Measurements from ENCODE around the gene PIM1. TPM values are rescaled to one million over a fixed set of nuclear protein-coding genes. Genes with fewer than 3 reads are reported as not detected.

The PIM1 gene
- total and polyA plus RNA-seq, 9 of the 15 experiments (the other 6 are each of a cell fraction or from before 2014, with no cell fraction given): 19.0 to 789 (median 212) TPM

DNA sequence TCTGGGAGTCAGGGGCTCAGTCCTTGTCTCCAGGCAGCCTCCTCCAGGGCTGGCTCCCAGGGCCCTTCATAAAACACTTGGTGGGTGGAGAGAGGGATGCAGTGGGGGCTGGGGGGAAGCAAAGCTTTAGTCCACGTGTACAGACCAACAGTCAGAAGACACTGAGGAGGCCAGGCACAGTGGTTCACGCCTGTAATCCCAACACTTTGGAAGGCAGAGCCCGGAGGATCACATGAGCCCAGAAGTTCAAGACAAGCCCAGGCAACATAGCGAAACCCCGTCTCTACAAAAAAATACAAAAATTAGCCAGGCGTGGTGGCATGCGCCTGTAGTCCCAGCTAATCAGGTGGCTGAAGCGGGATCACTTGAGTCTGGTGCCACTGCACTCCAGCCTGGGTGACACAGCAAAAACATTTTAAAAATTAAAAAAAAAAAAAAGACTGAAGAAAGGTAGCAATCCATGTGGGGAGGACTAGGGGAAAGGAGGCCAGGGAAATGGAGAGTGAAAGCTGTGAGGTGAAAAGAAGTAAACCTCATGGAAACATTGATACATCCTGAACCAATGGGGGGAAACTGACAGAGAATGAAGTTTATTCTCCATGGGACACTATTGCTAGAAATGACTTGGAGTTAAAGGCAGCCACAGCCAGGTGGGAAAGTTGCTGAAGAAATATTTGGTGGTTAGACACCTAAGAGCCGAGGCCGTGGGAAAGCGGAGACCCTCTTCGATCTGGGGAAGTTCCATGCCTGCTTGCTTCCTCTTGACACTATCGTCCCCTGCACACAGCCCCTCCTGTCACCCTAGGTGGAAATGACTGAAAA is 35.4 kb downstream of the PIM1 start (continued):
- peak; percentile 65; the same call in 1 of the 2 replicates for TF ChIP-seq ILK (tag; IDR thresholded peaks at IDR 0.05; ENCODE audit: borderline replicate concordance, low read depth)
- TF ChIP-seq TCFL5 (CRISPR knock-in tag; conservative IDR thresholded peaks at IDR 0.05): 0 out of 2 replicates have a peak, but pooled peaks have one; percentile 15
- no peak for TF ChIP-seq MED1 (CRISPR knock-in tag; IDR thresholded peaks at IDR 0.05; ENCODE audit: borderline replicate concordance)
- TF ChIP-seq ZC3H4 (CRISPR knock-in tag; IDR thresholded peaks at IDR 0.05; ENCODE audit: borderline replicate concordance): no peak
- no peak for TF ChIP-seq SAFB (IDR thresholded peaks at IDR 0.05; ENCODE audit: borderline replicate concordance, low read depth, low read length)
- TF ChIP-seq CBX5 (IDR thresholded peaks at IDR 0.05; ENCODE audit: borderline replicate concordance, low read depth): no peak
- TF ChIP-seq, protein P1, sequence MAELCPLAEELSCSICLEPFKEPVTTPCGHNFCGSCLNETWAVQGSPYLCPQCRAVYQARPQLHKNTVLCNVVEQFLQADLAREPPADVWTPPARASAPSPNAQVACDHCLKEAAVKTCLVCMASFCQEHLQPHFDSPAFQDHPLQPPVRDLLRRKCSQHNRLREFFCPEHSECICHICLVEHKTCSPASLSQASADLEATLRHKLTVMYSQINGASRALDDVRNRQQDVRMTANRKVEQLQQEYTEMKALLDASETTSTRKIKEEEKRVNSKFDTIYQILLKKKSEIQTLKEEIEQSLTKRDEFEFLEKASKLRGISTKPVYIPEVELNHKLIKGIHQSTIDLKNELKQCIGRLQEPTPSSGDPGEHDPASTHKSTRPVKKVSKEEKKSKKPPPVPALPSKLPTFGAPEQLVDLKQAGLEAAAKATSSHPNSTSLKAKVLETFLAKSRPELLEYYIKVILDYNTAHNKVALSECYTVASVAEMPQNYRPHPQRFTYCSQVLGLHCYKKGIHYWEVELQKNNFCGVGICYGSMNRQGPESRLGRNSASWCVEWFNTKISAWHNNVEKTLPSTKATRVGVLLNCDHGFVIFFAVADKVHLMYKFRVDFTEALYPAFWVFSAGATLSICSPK (IDR thresholded peaks at IDR 0.05; ENCODE audit: borderline replicate concordance): no peak
- no peak for TF ChIP-seq ZNF146 (CRISPR knock-in tag; IDR thresholded peaks at IDR 0.05; ENCODE audit: unreplicated experiment)
- TF ChIP-seq TAF9B (IDR thresholded peaks at IDR 0.05; ENCODE audit: partially characterized antibody): no peak
- peak; percentile 9; the same call in 1 of the 2 replicates for TF ChIP-seq ZNF644 (tag; IDR thresholded peaks at IDR 0.05; ENCODE audit: low read depth)
- no peak for TF ChIP-seq MEF2A (IDR thresholded peaks at IDR 0.05; ENCODE audit: control insufficient read depth, low read depth, low read length)
- no peak for TF ChIP-seq HMG20B (CRISPR knock-in tag; IDR thresholded peaks at IDR 0.05)
- TF ChIP-seq, protein P2, sequence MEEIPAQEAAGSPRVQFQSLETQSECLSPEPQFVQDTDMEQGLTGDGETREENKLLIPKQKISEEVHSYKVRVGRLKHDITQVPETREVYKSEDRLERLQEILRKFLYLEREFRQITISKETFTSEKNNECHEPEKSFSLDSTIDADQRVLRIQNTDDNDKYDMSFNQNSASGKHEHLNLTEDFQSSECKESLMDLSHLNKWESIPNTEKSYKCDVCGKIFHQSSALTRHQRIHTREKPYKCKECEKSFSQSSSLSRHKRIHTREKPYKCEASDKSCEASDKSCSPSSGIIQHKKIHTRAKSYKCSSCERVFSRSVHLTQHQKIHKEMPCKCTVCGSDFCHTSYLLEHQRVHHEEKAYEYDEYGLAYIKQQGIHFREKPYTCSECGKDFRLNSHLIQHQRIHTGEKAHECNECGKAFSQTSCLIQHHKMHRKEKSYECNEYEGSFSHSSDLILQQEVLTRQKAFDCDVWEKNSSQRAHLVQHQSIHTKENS (CRISPR knock-in tag; IDR thresholded peaks at IDR 0.05): no peak
- no peak for TF ChIP-seq POLR2AphosphoS5 (IDR thresholded peaks at IDR 0.05; ENCODE audit: control insufficient read depth, insufficient read depth, low read depth, low read length)
- no peak for TF ChIP-seq ZNF217 (CRISPR knock-in tag; IDR thresholded peaks at IDR 0.05)
- no peak for TF ChIP-seq CBX1 (IDR thresholded peaks at IDR 0.05; ENCODE audit: low read depth)
- TF ChIP-seq DNMT1 (IDR thresholded peaks at IDR 0.05): no peak
- TF ChIP-seq XRCC5 (IDR thresholded peaks at IDR 0.05; ENCODE audit: low read depth, low read length): no peak
- TF ChIP-seq, protein P3, sequence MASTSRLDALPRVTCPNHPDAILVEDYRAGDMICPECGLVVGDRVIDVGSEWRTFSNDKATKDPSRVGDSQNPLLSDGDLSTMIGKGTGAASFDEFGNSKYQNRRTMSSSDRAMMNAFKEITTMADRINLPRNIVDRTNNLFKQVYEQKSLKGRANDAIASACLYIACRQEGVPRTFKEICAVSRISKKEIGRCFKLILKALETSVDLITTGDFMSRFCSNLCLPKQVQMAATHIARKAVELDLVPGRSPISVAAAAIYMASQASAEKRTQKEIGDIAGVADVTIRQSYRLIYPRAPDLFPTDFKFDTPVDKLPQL (IDR thresholded peaks at IDR 0.05; ENCODE audit: extremely low read depth, insufficient read length): no peak
- TF ChIP-seq FOXP1 (CRISPR knock-in tag; IDR thresholded peaks at IDR 0.05): no peak
- TF ChIP-seq ZNF57 (CRISPR knock-in tag; IDR thresholded peaks at IDR 0.05): no peak
- no peak for TF ChIP-seq BCOR (IDR thresholded peaks at IDR 0.05)
- no peak for TF ChIP-seq NCOA6 (IDR thresholded peaks at IDR 0.05)
- TF ChIP-seq, protein P4, sequence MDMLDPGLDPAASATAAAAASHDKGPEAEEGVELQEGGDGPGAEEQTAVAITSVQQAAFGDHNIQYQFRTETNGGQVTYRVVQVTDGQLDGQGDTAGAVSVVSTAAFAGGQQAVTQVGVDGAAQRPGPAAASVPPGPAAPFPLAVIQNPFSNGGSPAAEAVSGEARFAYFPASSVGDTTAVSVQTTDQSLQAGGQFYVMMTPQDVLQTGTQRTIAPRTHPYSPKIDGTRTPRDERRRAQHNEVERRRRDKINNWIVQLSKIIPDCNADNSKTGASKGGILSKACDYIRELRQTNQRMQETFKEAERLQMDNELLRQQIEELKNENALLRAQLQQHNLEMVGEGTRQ (CRISPR knock-in tag; IDR thresholded peaks at IDR 0.05): no peak
- TF ChIP-seq FOXK1 (CRISPR knock-in tag; IDR thresholded peaks at IDR 0.05; ENCODE audit: borderline replicate concordance): no peak
